Aorta (tissue), 5 donors: Measurements from ENCODE around the gene DTD1. TPM values are rescaled to one million over a fixed set of nuclear protein-coding genes. Genes with fewer than 3 reads are reported as not detected.

Experiments
- ATAC-seq: fragments of 200-7000 bp; cut with Tn5 transposase; one replicate; pipeline ENCODE4 v1.9.1; 2022; ENCODE audit warnings: moderate library complexity; ENCODE audit not compliant: low FRiP score
- DNase-seq, 2 donors: peaks; one replicate each; pipeline ENCODE4 v3.0.0-alpha.2; 2020
- H3K27ac ChIP-seq, 2 donors: one replicate each; pipeline ENCODE4 v1.5.1; 2013; ENCODE audit warnings: low read length in 2 of 2, mild to moderate bottlenecking in 2 of 2, moderate library complexity in 2 of 2, control low read depth in 1 of 2, inconsistent platforms in 1 of 2, low read depth in 1 of 2
- H3K27me3 ChIP-seq, 2 donors: one replicate each; pipeline ENCODE4 v1.6.1; 2013; ENCODE audit warnings: control low read depth in 1 of 2, low read length in 1 of 2, mild to moderate bottlenecking in 1 of 2, moderate library complexity in 1 of 2; ENCODE audit not compliant: insufficient read depth in 2 of 2, control insufficient read depth in 1 of 2
- H3K36me3 ChIP-seq, 2 donors: one replicate each; pipeline ENCODE4 v1.6.1; 2013; ENCODE audit warnings: control low read depth in 1 of 2, low read length in 1 of 2, mild to moderate bottlenecking in 1 of 2; ENCODE audit not compliant: insufficient read depth in 2 of 2, control insufficient read depth in 1 of 2
- H3K4me1 ChIP-seq, 2 donors: one replicate each; pipeline ENCODE4 v1.6.1; 2013; ENCODE audit warnings: low read length in 2 of 2, control low read depth in 1 of 2, mild to moderate bottlenecking in 1 of 2, moderate library complexity in 1 of 2; ENCODE audit not compliant: insufficient read depth in 2 of 2, control insufficient read depth in 1 of 2
- H3K4me3 ChIP-seq, 2 donors: one replicate each; pipeline ENCODE4 v1.5.1; 2013; ENCODE audit warnings: low read length in 2 of 2, control low read depth in 1 of 2, mild to moderate bottlenecking in 1 of 2
- H3K9me3 ChIP-seq: one replicate; pipeline ENCODE4 v1.6.1; 2013; ENCODE audit warnings: mild to moderate bottlenecking, low read length; ENCODE audit not compliant: control insufficient read depth
- WGBS, 2 donors: extraction: QIAGEN DNeasy Blood & Tissue Kit; methylation state at CpG; one replicate each; pipeline ENCODE4 v1.1.7; 2013; 5-methylcytosine and 5-hydroxymethylcytosine counted together
- intact Hi-C, 2 donors: fragments of 100-400 bp; cut with DNase I; formaldehyde crosslinking; loops; one replicate each; pipeline versions ENCODE4 v1.14.2 to v1.15.0; 2022
- polyA plus RNA-seq, 2 donors: library from polyadenylated mRNA; stranded (reverse); fragments of 200-250 nt; gene quantifications; one replicate each; pipeline ENCODE4 v1.2.3, GENCODE V29; 2013
- total RNA-seq, 2 donors: library from RNA; stranded (reverse); fragmentation: NEBNext Ultra II Directional; extraction: Animal tissue kit (Norgen Biotek cat#: 25700); gene quantifications; one replicate each; pipeline ENCODE4 v1.2.1, GENCODE V29; 2021
- donor health status: healthy with polysubstance abuse.
- donor health status: Bipolar disorder and iron deficiency.
- donor health status: DM: no; HTN: no; CAD: no.
- donor health status: DM: no; HTN: no; CAD: no.
- donor health status: DM: yes; HTN: yes; CAD: no.

DTD1 gene
- total and polyA plus RNA-seq, 4 donors, result 17.8 to 20.2 (median 19.8) TPM

DNA sequence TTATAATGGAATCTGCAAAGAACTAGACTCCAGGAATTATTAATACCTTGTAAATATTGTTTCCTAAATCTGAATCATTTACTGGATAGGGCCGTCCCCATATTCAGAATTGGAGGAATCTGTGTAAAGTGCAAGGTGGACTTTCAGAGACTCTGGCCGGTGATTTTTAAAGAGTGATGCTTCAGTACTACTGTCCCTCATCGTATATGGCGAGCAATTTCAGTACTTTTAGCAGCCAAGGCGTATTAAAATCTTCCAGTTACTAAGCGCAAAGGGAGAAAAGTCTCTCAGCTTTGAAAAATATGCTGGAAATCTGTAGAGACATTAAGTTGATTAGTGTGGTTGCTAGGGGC is 20.1 kb upstream of the DTD1 start:
- H3K36me3 ChIP-seq, result peaks cover 3 to 6% of the 10 kb centered on the region in 2 donors
- intact Hi-C loops, result loop anchor here in 1 of 2 donors (5.0 kb wide), 1 partner anchor 60 kb away; the partner anchor contains the start of gene SEC23B
- peak overlapping the region; percentile 53 to 64 for H3K4me3 ChIP-seq
- ATAC-seq (peak; percentile 63), DNase-seq (no peak)
- no peak overlapping the region for H3K27ac ChIP-seq
- WGBS, 2 donors, result 3 to 4% methylated on average over 6 of the region's 6 CpGs
- H3K4me1 ChIP-seq, result no peaks in the 10 kb centered on the region
- no peaks in the 10 kb centered on the region for H3K9me3 ChIP-seq
- H3K27me3 ChIP-seq, result no peaks in the 10 kb centered on the region

DNA sequence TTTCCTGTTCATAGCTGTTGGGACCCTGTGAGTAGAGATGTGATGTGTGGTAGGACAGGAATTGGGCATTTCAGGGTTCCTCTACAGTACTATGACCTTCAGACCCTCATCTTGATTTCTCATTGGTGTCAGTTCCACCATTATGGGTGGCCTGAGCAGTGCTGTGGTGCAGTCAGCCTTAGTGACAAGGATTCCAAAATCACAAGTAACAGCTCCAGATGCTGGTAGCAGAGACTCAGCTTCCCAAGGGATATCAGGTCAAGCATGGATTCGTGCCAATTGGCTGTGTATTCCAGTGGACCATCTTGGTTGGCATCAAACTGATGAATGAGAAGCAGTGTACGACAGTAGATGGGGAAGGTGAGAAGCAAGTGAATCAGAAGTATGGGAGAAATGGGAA is 16.8 kb upstream of the DTD1 start:
- no peaks in the 10 kb centered on the region for H3K9me3 ChIP-seq
- H3K27me3 ChIP-seq, result no peaks in the 10 kb centered on the region
- H3K4me3 ChIP-seq, result no peak overlapping the region
- no peaks in the 10 kb centered on the region for H3K4me1 ChIP-seq
- DNase-seq (no peak), ATAC-seq (no peak)
- H3K27ac ChIP-seq, result no peak overlapping the region
- peaks cover 3 to 6% of the 10 kb centered on the region in 2 donors for H3K36me3 ChIP-seq
- intact Hi-C loops, result no loop called here
- WGBS, 2 donors, result 95 to 97% methylated on average over 2 of the region's 2 CpGs

DNA sequence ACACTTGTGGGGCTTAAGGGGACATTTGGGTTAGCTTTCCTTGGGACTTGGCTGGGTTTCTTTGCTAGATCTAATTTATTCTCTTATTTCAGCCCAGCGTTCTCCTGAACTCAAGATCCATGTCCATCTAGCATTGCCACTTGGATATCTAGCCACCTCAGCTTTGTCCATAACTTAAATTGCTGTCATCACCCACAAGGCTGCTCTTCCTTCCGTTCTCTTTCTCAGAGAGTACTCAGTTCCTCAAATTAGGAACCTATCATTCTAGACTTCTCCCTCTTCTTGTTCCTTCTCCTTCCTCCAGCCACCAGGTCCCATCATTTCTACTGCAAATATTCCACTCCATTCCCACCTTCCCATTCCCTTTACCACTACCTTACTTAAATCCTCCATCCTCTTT is 16.3 kb upstream of the DTD1 start:
- 91 to 92% methylated on average over 2 of the region's 2 CpGs for WGBS, 2 donors
- no peak overlapping the region for H3K4me3 ChIP-seq
- intact Hi-C loops, result no loop called here
- H3K9me3 ChIP-seq, result no peaks in the 10 kb centered on the region
- H3K36me3 ChIP-seq, result peaks cover 3 to 6% of the 10 kb centered on the region in 2 donors
- H3K4me1 ChIP-seq, result no peaks in the 10 kb centered on the region
- ATAC-seq, result no peak
- H3K27me3 ChIP-seq, result no peaks in the 10 kb centered on the region
- H3K27ac ChIP-seq, result no peak overlapping the region
- no peak for DNase-seq

DNA sequence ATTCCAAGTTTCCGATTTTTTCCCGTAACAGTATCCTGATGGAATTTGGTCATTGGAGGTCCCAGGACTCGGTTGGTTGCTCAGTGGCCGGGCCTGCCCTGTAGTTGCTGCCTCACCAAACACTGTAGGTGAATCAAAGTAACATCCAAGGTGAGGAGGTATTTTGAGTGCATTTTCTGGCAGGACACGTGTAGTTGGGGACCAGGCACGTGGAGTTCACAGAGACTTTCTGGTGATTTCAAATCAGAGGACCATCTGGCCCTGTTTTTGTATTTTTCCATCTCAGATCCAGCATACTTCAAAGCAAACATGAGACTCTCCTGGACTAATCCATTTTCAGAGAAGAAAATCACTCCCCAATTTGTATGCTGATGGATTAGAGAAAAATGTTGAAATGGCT is 9.9 kb upstream of the DTD1 start:
- WGBS, 2 donors, result 72 to 76% methylated on average over 6 of the region's 6 CpGs
- H3K9me3 ChIP-seq, result no peaks in the 10 kb centered on the region
- no peak for ATAC-seq
- no peak overlapping the region for H3K4me3 ChIP-seq
- intact Hi-C loops, result no loop called here
- H3K27ac ChIP-seq, result no peak overlapping the region
- no peaks in the 10 kb centered on the region for H3K4me1 ChIP-seq
- H3K27me3 ChIP-seq, result no peaks in the 10 kb centered on the region
- no peaks in the 10 kb centered on the region for H3K36me3 ChIP-seq
- DNase-seq, result no peak

DNA sequence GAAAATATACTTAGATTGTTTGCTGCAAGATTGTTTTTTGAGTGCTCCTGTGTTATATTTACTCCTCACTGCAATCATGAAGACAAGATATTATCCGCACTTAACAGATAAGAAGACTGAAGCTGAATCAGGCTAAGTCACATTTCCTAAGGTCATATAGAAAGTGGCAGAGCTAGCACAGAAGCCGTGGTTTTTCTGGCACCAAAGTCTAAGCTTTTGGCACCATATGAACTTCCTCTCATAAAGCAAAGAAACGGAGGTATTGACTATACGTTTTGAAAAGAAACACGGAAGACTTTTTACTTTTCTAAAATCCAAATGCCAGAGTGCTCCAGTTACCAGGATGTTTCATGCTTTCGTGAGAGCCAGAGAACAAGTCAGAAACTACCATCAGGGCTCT is 9.3 kb upstream of the DTD1 start:
- Histone ChIP-seq H3K27ac (no peak overlapping the region), H3K27me3 (no peaks in the 10 kb centered on the region), H3K36me3 (no peaks in the 10 kb centered on the region), H3K9me3 (no peaks in the 10 kb centered on the region), H3K4me3 (no peak overlapping the region), H3K4me1 (no peaks in the 10 kb centered on the region)
- intact Hi-C loops, result no loop called here
- ATAC-seq (no peak), DNase-seq (no peak)
- WGBS, 2 donors, result 55 to 57% methylated on average over 6 of the region's 6 CpGs

DNA sequence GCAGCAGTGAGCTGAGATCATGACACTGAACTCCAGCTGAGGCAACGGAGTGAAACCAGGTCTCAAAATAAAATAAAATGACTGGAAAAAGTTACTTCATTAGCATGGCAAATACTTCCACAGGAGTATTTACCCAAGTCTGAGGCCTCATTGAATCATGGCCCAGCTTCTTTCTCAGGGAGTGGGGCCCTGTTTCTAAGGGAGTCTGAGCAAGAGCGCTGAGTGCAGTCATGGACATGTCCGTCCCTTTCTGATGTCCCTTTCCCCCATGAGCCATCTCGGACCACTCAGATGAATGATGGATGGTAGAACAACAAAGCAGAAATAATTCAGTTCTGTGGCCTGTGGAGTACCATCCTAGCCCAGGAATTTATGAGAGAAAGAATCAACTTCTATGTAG is 7.8 kb upstream of the DTD1 start:
- Histone ChIP-seq H3K27ac (no peak overlapping the region), H3K9me3 (no peaks in the 10 kb centered on the region), H3K27me3 (no peaks in the 10 kb centered on the region), H3K4me3 (no peak overlapping the region), H3K4me1 (no peaks in the 10 kb centered on the region), H3K36me3 (no peaks in the 10 kb centered on the region)
- 75 to 82% methylated on average over 4 of the region's 4 CpGs for WGBS, 2 donors
- DNase-seq (no peak), ATAC-seq (no peak)
- intact Hi-C loops, result no loop called here

DNA sequence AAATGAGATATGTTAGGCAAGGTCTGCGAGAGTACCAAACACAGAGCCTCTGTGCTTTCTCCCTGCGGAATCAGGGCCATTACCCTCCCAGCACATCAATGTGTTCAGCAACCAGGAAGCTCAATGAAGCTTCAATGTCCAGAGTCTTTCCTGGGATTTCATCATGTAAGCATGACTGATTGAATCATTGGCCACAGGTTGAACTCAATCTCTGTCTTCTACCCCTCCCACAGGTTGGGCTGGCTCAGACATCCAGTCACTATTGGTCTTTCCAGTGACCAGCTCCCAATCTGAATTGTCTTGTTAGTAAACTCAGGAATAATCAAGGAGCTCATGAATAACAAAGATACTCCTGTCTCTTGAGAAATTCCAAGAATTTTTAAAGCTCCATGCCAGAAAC is 2.7 kb upstream of the DTD1 start:
- DNase-seq, result no peak
- H3K36me3 ChIP-seq, result no peaks in the 10 kb centered on the region
- no peaks in the 10 kb centered on the region for H3K4me1 ChIP-seq
- H3K27ac ChIP-seq, result no peak overlapping the region
- no peaks in the 10 kb centered on the region for H3K9me3 ChIP-seq
- no peak overlapping the region for H3K4me3 ChIP-seq
- intact Hi-C loops, result loop anchor here in 1 of 2 donors (5.0 kb wide), 1 partner anchor 1467 kb away; the partner anchor contains the start of genes CFAP61 and CRNKL1
- no peak for ATAC-seq
- no peaks in the 10 kb centered on the region for H3K27me3 ChIP-seq
- WGBS, 2 donors, result 91 to 92% methylated on average over 2 of the region's 2 CpGs

DNA sequence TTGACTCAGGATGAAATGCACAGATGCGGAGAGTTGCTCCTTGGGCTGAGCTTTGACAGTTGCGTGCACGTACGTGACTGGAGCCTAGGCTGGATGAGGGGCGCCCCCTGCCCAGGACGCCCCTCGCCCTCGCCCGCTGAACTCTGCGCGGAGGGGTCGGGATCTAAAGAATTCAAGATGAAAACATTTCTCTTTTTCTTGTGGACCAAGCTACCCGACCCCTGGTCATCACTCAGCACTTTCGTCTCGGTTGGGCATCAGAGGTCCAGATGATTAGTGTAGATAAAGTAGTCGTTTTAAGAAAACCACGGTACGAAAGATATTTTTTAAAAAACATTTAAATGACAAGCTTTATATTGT is 700 bp downstream of the DTD1 start:
- WGBS, 2 donors, result 1 to 2% methylated on average over 18 of the region's 18 CpGs
- Histone ChIP-seq H3K27me3 (no peaks in the 10 kb centered on the region), H3K4me1 (no peaks in the 10 kb centered on the region), H3K27ac (no peak overlapping the region), H3K36me3 (no peaks in the 10 kb centered on the region), H3K9me3 (no peaks in the 10 kb centered on the region), H3K4me3 (peak overlapping the region; percentile 67 to 77)
- peak; percentile 8 for ATAC-seq
- DNase-seq, result no peak
- intact Hi-C loops, result loop anchor here in 1 of 2 donors (5.0 kb wide), 1 partner anchor 1464 kb away; the partner anchor contains the start of genes CFAP61 and CRNKL1

DNA sequence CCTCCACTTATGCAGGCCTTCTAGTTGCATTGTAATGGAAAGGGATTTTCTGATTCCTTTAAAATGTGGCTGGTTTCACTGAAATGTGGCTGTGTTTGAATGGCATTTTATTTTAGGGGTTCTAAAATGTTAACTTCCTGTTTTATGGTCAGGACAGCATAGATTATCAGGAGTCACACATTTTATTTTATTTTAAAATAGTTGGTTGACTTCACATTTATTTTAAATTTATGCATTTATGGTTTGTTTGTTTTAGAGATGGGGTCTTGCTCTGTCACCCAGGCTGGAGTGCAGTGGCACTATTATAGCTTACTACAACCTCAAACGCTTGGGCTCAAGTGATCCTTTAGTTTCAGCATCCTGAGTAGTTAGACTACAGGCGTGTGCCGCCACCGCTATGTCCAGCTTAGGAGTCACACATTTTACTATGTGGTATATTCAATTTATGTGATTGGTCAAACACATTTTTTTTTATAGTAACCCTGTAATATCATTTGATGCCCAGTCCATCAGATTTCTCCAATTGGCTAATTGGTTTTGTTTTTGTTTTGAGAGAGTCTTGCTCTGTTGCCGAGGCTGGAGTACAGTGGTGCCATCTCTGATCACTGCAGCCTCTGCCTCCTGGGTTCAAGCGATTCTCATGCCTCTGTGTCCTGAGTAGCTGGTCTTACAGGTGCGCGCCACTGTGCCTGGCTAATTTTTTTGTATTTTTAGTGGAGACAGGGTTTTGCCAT is 2.3 kb downstream of the DTD1 start:
- Histone ChIP-seq H3K4me1 (no peaks in the 10 kb centered on the region), H3K27me3 (no peaks in the 10 kb centered on the region), H3K36me3 (peaks cover 0 to 3% of the 10 kb centered on the region in 2 donors), H3K4me3 (no peak overlapping the region), H3K9me3 (no peaks in the 10 kb centered on the region), H3K27ac (no peak overlapping the region)
- intact Hi-C loops, result loop anchor here in 1 of 2 donors (5.0 kb wide), 1 partner anchor 1462 kb away; the partner anchor contains the start of genes CFAP61 and CRNKL1
- ATAC-seq (no peak), DNase-seq (no peak)
- WGBS, 2 donors, result 91 to 93% methylated on average over 8 of the region's 8 CpGs
